GM03348 (cell line): ENCODE measurements around the gene HDDC3.

Source experiments
- DNase-seq: peaks from one replicate; pipeline ENCODE4 v3.0.0; 2012; ENCODE audit warnings: low spot score

Gene HDDC3

GRCh38 chr15:90891346-90891949 lies 40.9 kb downstream of the HDDC3 start:
- DNase-seq: no peak

- DNase-seq: no peak
Measured at GRCh38 chr15:90890839-90891238, 41.5 kb downstream of the HDDC3 start.

- no peak for DNase-seq
Measured at GRCh38 chr15:90889736-90890456, 42.5 kb downstream of the HDDC3 start.

GRCh38 chr15:90889313-90889730 lies 43.0 kb downstream of the HDDC3 start:
- no peak for DNase-seq

GRCh38 chr15:90887037-90887481 lies 45.3 kb downstream of the HDDC3 start:
- no peak for DNase-seq

- DNase-seq: no peak
Measured at GRCh38 chr15:90886291-90886614, 46.1 kb downstream of the HDDC3 start.

GRCh38 chr15:90885432-90886290 lies 46.7 kb downstream of the HDDC3 start:
- DNase-seq: peak; percentile 89

- DNase-seq: peak; percentile 22
Measured at GRCh38 chr15:90884719-90885431, 47.5 kb downstream of the HDDC3 start.

GRCh38 chr15:90883976-90884718 lies 48.2 kb downstream of the HDDC3 start, which contains the start of gene FES:
FES (plus strand) TSS chr15:90884504; CDS start chr15:90885046, 542 bp downstream.
- peak; percentile 72 for DNase-seq

GRCh38 chr15:90883526-90883975 lies 48.8 kb downstream of the HDDC3 start:
- DNase-seq: no peak

GRCh38 chr15:90882781-90883525 lies 49.4 kb downstream of the HDDC3 start:
- DNase-seq: no peak

- DNase-seq: no peak
Measured at GRCh38 chr15:90881978-90882721, 50.2 kb downstream of the HDDC3 start.

- DNase-seq: no peak
Measured at GRCh38 chr15:90881181-90881977, 51.0 kb downstream of the HDDC3 start.

- DNase-seq: no peak
Measured at GRCh38 chr15:90880381-90881145, 51.8 kb downstream of the HDDC3 start.
